Endothelial cell (in vitro differentiated cells): ENCODE measurements around the gene TMEM79. TPM values are rescaled to one million over a fixed set of nuclear protein-coding genes. Genes with fewer than 3 reads are reported as not detected.

Source experiments
- DNase-seq: peaks from one replicate; pipeline ENCODE4 v3.0.0; 2021; ENCODE audit warnings: low spot score
- H3K27ac Mint-ChIP-seq: one replicate; pipeline ENCODE4 v1.8.0; 2021; ENCODE audit warnings: mixed read lengths, inconsistent platforms; ENCODE audit not compliant: unreplicated experiment
- H3K27me3 Mint-ChIP-seq: one replicate; pipeline ENCODE4 v1.8.0; 2021; ENCODE audit warnings: mild to moderate bottlenecking, moderate library complexity, mixed read lengths, inconsistent platforms; ENCODE audit not compliant: unreplicated experiment
- H3K36me3 Mint-ChIP-seq: one replicate; pipeline ENCODE4 v1.8.0; 2021; ENCODE audit warnings: mild to moderate bottlenecking, low read depth, mixed read lengths, inconsistent platforms; ENCODE audit not compliant: unreplicated experiment
- H3K4me1 Mint-ChIP-seq: one replicate; pipeline ENCODE4 v1.8.0; 2021; ENCODE audit warnings: mild to moderate bottlenecking, mixed read lengths, inconsistent platforms; ENCODE audit not compliant: unreplicated experiment
- H3K4me3 Mint-ChIP-seq: one replicate; pipeline ENCODE4 v1.8.0; 2021; ENCODE audit warnings: mild to moderate bottlenecking, mixed read lengths, inconsistent platforms; ENCODE audit not compliant: unreplicated experiment
- H3K9me3 Mint-ChIP-seq: one replicate; pipeline ENCODE4 v1.8.0; 2021; ENCODE audit warnings: mixed read lengths, inconsistent platforms; ENCODE audit not compliant: unreplicated experiment
- long read RNA-seq: library from polyadenylated mRNA; unstranded; transcript quantifications from one replicate; pipeline ENCODE4 v2.0.0, GENCODE V29; 2020; ENCODE audit not compliant: unreplicated experiment
- total RNA-seq: library from RNA; stranded (reverse); fragmentation: NEBNext Ultra II Directional; extraction: Animal tissue kit (Norgen Biotek cat#: 25700); gene quantifications from one replicate; pipeline ENCODE4 v1.2.1, GENCODE V29; 2021; ENCODE audit not compliant: unreplicated experiment
- TF ChIP-seq, protein P1 (sequence below): fragments of 200-600 bp; sonication (generic); IDR thresholded peaks from one replicate; pipeline ENCODE4 v1.5.0; 2021; ENCODE audit warnings: antibody characterized with exemption; ENCODE audit not compliant: unreplicated experiment

TMEM79 gene, protein sequence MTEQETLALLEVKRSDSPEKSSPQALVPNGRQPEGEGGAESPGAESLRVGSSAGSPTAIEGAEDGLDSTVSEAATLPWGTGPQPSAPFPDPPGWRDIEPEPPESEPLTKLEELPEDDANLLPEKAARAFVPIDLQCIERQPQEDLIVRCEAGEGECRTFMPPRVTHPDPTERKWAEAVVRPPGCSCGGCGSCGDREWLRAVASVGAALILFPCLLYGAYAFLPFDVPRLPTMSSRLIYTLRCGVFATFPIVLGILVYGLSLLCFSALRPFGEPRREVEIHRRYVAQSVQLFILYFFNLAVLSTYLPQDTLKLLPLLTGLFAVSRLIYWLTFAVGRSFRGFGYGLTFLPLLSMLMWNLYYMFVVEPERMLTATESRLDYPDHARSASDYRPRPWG
- 2.9 TPM for total RNA-seq
- long read RNA-seq, transcript TMEM79-201 (4 exons, 2,191 nt), result major isoform, 5 of 6 reads
- long read RNA-seq, partial matches to known transcripts, result 0 of 6 reads
- long read RNA-seq, other reads (novel, unspliced or antisense), result 1 of 6 reads

GRCh38 chr1:156284112-156284511 is at the start of gene TMEM79:
TSS of gene TMEM79 (plus strand) at chr1:156284325. CDS start at chr1:156285227, 902 bp downstream.
- H3K9me3 Mint-ChIP-seq, result no peaks in the 10 kb centered on the region
- H3K4me1 Mint-ChIP-seq, result peaks cover 21% of the 10 kb centered on the region
- TF ChIP-seq, protein P1, sequence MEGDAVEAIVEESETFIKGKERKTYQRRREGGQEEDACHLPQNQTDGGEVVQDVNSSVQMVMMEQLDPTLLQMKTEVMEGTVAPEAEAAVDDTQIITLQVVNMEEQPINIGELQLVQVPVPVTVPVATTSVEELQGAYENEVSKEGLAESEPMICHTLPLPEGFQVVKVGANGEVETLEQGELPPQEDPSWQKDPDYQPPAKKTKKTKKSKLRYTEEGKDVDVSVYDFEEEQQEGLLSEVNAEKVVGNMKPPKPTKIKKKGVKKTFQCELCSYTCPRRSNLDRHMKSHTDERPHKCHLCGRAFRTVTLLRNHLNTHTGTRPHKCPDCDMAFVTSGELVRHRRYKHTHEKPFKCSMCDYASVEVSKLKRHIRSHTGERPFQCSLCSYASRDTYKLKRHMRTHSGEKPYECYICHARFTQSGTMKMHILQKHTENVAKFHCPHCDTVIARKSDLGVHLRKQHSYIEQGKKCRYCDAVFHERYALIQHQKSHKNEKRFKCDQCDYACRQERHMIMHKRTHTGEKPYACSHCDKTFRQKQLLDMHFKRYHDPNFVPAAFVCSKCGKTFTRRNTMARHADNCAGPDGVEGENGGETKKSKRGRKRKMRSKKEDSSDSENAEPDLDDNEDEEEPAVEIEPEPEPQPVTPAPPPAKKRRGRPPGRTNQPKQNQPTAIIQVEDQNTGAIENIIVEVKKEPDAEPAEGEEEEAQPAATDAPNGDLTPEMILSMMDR, result no peak
- no peak for DNase-seq
- peak within 1 kb of the TSS; percentile 99 for H3K4me3 Mint-ChIP-seq
- H3K27me3 Mint-ChIP-seq, result peaks cover 3% of the 10 kb centered on the region
- H3K36me3 Mint-ChIP-seq, result peaks cover 5% of the 10 kb centered on the region
- H3K27ac Mint-ChIP-seq, result peak within 1 kb of the TSS; percentile 85

DNA sequence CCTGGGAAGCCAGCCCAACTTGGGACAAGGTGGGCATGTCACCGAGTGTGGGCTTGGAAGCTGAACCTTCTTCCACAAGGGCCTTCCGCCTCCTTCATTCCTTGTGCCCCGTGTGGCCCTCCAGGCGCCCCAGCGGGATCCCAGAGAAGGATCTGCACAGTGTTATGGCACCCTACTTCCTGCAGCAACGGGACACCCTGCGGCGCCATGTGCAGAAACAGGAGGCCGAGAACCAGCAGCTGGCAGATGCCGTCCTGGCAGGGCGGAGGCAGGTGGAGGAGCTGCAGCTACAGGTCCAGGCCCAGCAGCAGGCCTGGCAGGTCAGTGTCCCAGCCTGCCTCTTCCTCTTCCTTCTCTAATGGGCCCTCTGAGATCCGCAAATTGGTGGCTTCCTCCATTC is 48.0 kb upstream of the TMEM79 start:
- no peak overlapping the region for H3K27ac Mint-ChIP-seq
- peaks cover 17% of the 10 kb centered on the region for H3K36me3 Mint-ChIP-seq
- peaks cover 3% of the 10 kb centered on the region for H3K4me1 Mint-ChIP-seq
- H3K9me3 Mint-ChIP-seq, result no peaks in the 10 kb centered on the region
- DNase-seq, result no peak
- TF ChIP-seq, protein P1, result no peak
- H3K4me3 Mint-ChIP-seq, result no peak overlapping the region
- peaks cover 10% of the 10 kb centered on the region for H3K27me3 Mint-ChIP-seq

GRCh38 chr1:156238248-156238647 is 45.9 kb upstream of the TMEM79 start:
- TF ChIP-seq, protein P1, result no peak
- peaks cover 3% of the 10 kb centered on the region for H3K4me1 Mint-ChIP-seq

GRCh38 chr1:156241311-156241811 is 42.8 kb upstream of the TMEM79 start:
- H3K27me3 Mint-ChIP-seq, result peaks cover 14% of the 10 kb centered on the region
- H3K4me1 Mint-ChIP-seq, result peaks cover 7% of the 10 kb centered on the region
- no peak overlapping the region for H3K27ac Mint-ChIP-seq
- peaks cover 13% of the 10 kb centered on the region for H3K36me3 Mint-ChIP-seq
- no peaks in the 10 kb centered on the region for H3K9me3 Mint-ChIP-seq
- TF ChIP-seq, protein P1, result no peak
- no peak for DNase-seq
- H3K4me3 Mint-ChIP-seq, result no peak overlapping the region

More at GRCh38 chr1:156238248-156238647, 45.9 kb upstream of the TMEM79 start:
- peaks cover 17% of the 10 kb centered on the region for H3K36me3 Mint-ChIP-seq
- H3K9me3 Mint-ChIP-seq, result no peaks in the 10 kb centered on the region
- peaks cover 10% of the 10 kb centered on the region for H3K27me3 Mint-ChIP-seq
- no peak for DNase-seq
- H3K27ac Mint-ChIP-seq, result no peak overlapping the region
- no peak overlapping the region for H3K4me3 Mint-ChIP-seq

GRCh38 chr1:156241926-156242325 is 42.2 kb upstream of the TMEM79 start, which contains the start of gene BGLAP:
TSS of gene BGLAP (plus strand) at chr1:156242184. CDS start at chr1:156242232, 48 bp downstream.
- H3K4me3 Mint-ChIP-seq, result no peak within 1 kb of the TSS
- peaks cover 7% of the 10 kb centered on the region for H3K4me1 Mint-ChIP-seq
- DNase-seq, result no peak
- H3K27ac Mint-ChIP-seq, result no peak within 1 kb of the TSS
- H3K36me3 Mint-ChIP-seq, result peaks cover 12% of the 10 kb centered on the region
- H3K9me3 Mint-ChIP-seq, result no peaks in the 10 kb centered on the region
- TF ChIP-seq, protein P1, result no peak
- peaks cover 13% of the 10 kb centered on the region for H3K27me3 Mint-ChIP-seq
